CD4-positive, alpha-beta T cell treated with Interleukin-21 for 1 hour (primary cell): ENCODE results near the gene RAB9A.
"Not testable (repeated sequence)": the region's sequence is repeated elsewhere in the genome, so short reads cannot be mapped to it uniquely, and the experiment has no call there.

Experiments used
- DNase-seq: peaks from one replicate; pipeline ENCODE4 v3.0.0-alpha.2; 2020

RAB9A gene

GRCh38 chrX:13670197-13670596 lies 18.7 kb upstream of the RAB9A start:
- no peak for DNase-seq

- DNase-seq = no peak
Measured at GRCh38 chrX:13673016-13673415, 15.9 kb upstream of the RAB9A start.

GRCh38 chrX:13676885-13677284 lies 12.0 kb upstream of the RAB9A start:
- no peak for DNase-seq

GRCh38 chrX:13679700-13680099 lies 9.2 kb upstream of the RAB9A start:
- not testable (repeated sequence) for DNase-seq

GRCh38 chrX:13681595-13681994 lies 7.3 kb upstream of the RAB9A start:
- no peak for DNase-seq

- DNase-seq = no peak
Measured at GRCh38 chrX:13684361-13684760, 4.6 kb upstream of the RAB9A start.

- DNase-seq = no peak
Measured at GRCh38 chrX:13685126-13685763, 3.7 kb upstream of the RAB9A start.

GRCh38 chrX:13687203-13687602 lies 1.7 kb upstream of the RAB9A start:
- DNase-seq = no peak

- DNase-seq = peak; percentile 27
Measured at GRCh38 chrX:13688384-13688957, 457 bp upstream of the RAB9A start.

GRCh38 chrX:13689741-13690211 lies 848 bp downstream of the RAB9A start:
- DNase-seq = peak; percentile 6

GRCh38 chrX:13690836-13691235 lies 1.9 kb downstream of the RAB9A start:
- peak; percentile 37 for DNase-seq

- DNase-seq = peak; percentile 19
Measured at GRCh38 chrX:13691841-13692371, 3.0 kb downstream of the RAB9A start.

- no peak for DNase-seq
Measured at GRCh38 chrX:13692771-13693231, 3.9 kb downstream of the RAB9A start.

- no peak for DNase-seq
Measured at GRCh38 chrX:13693341-13693961, 4.5 kb downstream of the RAB9A start.

GRCh38 chrX:13694359-13694758 lies 5.4 kb downstream of the RAB9A start:
- DNase-seq = no peak

- DNase-seq = no peak
Measured at GRCh38 chrX:13694983-13695382, 6.1 kb downstream of the RAB9A start.

GRCh38 chrX:13695601-13696115 lies 6.7 kb downstream of the RAB9A start:
- no peak for DNase-seq

GRCh38 chrX:13697455-13697854 lies 8.5 kb downstream of the RAB9A start:
- no peak for DNase-seq

GRCh38 chrX:13697976-13698375 lies 9.0 kb downstream of the RAB9A start:
- DNase-seq = no peak

- DNase-seq = no peak
Measured at GRCh38 chrX:13698432-13698831, 9.5 kb downstream of the RAB9A start.

GRCh38 chrX:13699183-13699826 lies 10.4 kb downstream of the RAB9A start:
- DNase-seq = no peak

- no peak for DNase-seq
Measured at GRCh38 chrX:13700380-13700779, 11.5 kb downstream of the RAB9A start.

- no peak for DNase-seq
Measured at GRCh38 chrX:13702111-13702789, 13.3 kb downstream of the RAB9A start.
